Smooth muscle cell (in vitro differentiated cells): Measurements from ENCODE around the gene ZNF804A. TPM values are rescaled to one million over a fixed set of nuclear protein-coding genes. Genes with fewer than 3 reads are reported as not detected.

Source experiments
- DNase-seq: peaks from one replicate; lab custom pipeline; 2025; ENCODE audit not compliant: unreplicated experiment; lab: John Stamatoyannopoulos, UW
- H2AFZ ChIP-seq: fragments of 200-600 bp; sonication (generic); 2 replicates; pipeline ENCODE4 v1.6.0; 2016; ENCODE audit warnings: antibody characterized with exemption, low read depth, mild to moderate bottlenecking
- H3F3A ChIP-seq: fragments of 200-600 bp; sonication (generic); 2 replicates; pipeline ENCODE4 v1.6.0; 2017; ENCODE audit warnings: antibody characterized with exemption, low read depth
- H3K27ac ChIP-seq: fragments of 200-600 bp; sonication (generic); 2 replicates; pipeline ENCODE4 v1.5.1; 2016; ENCODE audit warnings: low read depth, mild to moderate bottlenecking
- H3K27me3 ChIP-seq: fragments of 200-600 bp; sonication (generic); 2 replicates; pipeline ENCODE4 v1.6.1; 2016; ENCODE audit warnings: low read depth, mild to moderate bottlenecking
- H3K36me3 ChIP-seq: fragments of 200-600 bp; sonication (generic); 2 replicates; pipeline ENCODE4 v1.5.1; 2016; ENCODE audit warnings: low read depth
- H3K4me1 ChIP-seq: fragments of 200-600 bp; sonication (generic); 2 replicates; pipeline ENCODE4 v1.5.1; 2016; ENCODE audit warnings: low read depth
- H3K4me2 ChIP-seq: fragments of 200-600 bp; sonication (generic); 2 replicates; pipeline ENCODE4 v1.6.0; 2016; ENCODE audit warnings: mild to moderate bottlenecking
- H3K4me3 ChIP-seq: fragments of 200-600 bp; sonication (generic); 2 replicates; pipeline ENCODE4 v1.5.1; 2016; ENCODE audit warnings: mild to moderate bottlenecking
- H3K79me2 ChIP-seq: fragments of 200-600 bp; sonication (generic); 2 replicates; pipeline ENCODE4 v1.6.0; 2016; ENCODE audit warnings: low read depth, mild to moderate bottlenecking
- H3K9ac ChIP-seq: fragments of 200-600 bp; sonication (generic); 2 replicates; pipeline ENCODE4 v1.6.0; 2016; ENCODE audit warnings: low read depth
- H3K9me3 ChIP-seq: fragments of 200-600 bp; sonication (generic); replicated peaks from 2 replicates; pipeline ENCODE4 v1.5.1; 2016; ENCODE audit warnings: low read depth
- H4K20me1 ChIP-seq: fragments of 200-600 bp; sonication (generic); 2 replicates; pipeline ENCODE4 v1.6.0; 2016; ENCODE audit warnings: low read depth
- WGBS: methylation state at CpG from one replicate; pipeline ENCODE4 v1.1.7; 2016; ENCODE audit warnings: low lambda C conversion rate; 5-methylcytosine and 5-hydroxymethylcytosine counted together
- polyA plus RNA-seq: library from polyadenylated mRNA; unstranded; fragments of >200 nt; fragmentation: Nextera tagmentation; extraction: Ambion mirVana; gene quantifications from 2 replicates; pipeline ENCODE4 v1.2.1, GENCODE V29; 2016
- total RNA-seq: library from RNA; depleted of rRNA; stranded (reverse); fragments of >200 nt; gene quantifications from 2 replicates; pipeline ENCODE4 v1.2.3, GENCODE V29; 2014
- TF ChIP-seq, protein P1 (sequence below): fragments of 200-600 bp; sonication (generic); IDR thresholded peaks from 2 replicates; pipeline ENCODE4 v1.5.1; 2017; ENCODE audit warnings: borderline replicate concordance, mild to moderate bottlenecking, antibody characterized with exemption; ENCODE audit not compliant: insufficient read depth, poor library complexity, severe bottlenecking

ZNF804A gene
- total and polyA plus RNA-seq, 2 experiments from 2014 or later, result 1.0 to 1.3 TPM

DNA sequence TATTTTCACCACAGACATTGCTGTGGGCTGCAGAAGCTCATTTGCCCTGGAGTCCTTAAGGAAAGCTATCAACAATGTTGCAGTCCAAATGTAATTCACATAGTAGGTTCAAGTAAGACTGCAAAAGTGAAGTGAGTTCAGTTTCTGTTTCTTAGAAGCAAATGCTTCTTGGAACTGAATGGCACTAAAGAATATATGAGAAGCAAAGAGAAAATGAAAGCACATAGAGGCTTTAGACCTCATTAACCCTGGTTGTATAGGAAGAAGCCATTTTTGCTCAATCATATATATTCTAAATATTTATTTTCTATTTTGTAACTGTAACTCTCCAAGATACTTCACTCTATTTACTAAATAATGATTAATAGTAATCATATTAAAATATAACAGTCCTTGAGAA lies 292.0 kb downstream of the ZNF804A start:
- Histone ChIP-seq H3K4me1 (no peaks in the 10 kb centered on the region), H3K36me3 (no peaks in the 10 kb centered on the region), H3F3A (no peaks in the 10 kb centered on the region), H3K27ac (no peak overlapping the region), H3K9me3 (no peaks in the 10 kb centered on the region), H3K4me3 (no peak overlapping the region), H4K20me1 (no peaks in the 10 kb centered on the region), H2AFZ (no peak overlapping the region), H3K9ac (no peak overlapping the region), H3K4me2 (no peak overlapping the region), H3K27me3 (no peaks in the 10 kb centered on the region), H3K79me2 (no peaks in the 10 kb centered on the region)
- DNase-seq, result no peak
- TF ChIP-seq, protein P1, sequence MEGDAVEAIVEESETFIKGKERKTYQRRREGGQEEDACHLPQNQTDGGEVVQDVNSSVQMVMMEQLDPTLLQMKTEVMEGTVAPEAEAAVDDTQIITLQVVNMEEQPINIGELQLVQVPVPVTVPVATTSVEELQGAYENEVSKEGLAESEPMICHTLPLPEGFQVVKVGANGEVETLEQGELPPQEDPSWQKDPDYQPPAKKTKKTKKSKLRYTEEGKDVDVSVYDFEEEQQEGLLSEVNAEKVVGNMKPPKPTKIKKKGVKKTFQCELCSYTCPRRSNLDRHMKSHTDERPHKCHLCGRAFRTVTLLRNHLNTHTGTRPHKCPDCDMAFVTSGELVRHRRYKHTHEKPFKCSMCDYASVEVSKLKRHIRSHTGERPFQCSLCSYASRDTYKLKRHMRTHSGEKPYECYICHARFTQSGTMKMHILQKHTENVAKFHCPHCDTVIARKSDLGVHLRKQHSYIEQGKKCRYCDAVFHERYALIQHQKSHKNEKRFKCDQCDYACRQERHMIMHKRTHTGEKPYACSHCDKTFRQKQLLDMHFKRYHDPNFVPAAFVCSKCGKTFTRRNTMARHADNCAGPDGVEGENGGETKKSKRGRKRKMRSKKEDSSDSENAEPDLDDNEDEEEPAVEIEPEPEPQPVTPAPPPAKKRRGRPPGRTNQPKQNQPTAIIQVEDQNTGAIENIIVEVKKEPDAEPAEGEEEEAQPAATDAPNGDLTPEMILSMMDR, result no peak

DNA sequence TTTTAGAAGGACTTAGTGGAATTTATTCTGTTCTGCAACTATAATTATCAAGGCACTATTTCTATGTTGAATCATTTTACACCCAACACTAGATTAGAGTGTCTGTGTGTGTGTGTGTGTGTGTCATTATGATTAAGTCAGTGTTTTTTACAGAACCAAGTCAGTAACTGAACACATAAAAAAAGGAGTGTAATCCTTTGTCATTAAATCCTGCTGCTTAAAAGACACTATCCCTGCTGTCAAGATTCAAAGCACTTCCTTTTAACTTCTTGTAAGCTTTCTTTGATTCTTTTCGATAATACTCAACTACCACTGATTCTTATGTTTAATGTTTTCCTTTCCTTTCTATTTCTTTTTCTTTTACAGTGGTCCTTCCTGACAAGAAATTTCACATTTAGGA lies 306.7 kb downstream of the ZNF804A start:
- H3K79me2 ChIP-seq, result no peaks in the 10 kb centered on the region
- H3K36me3 ChIP-seq, result no peaks in the 10 kb centered on the region
- no peaks in the 10 kb centered on the region for H3K4me1 ChIP-seq
- no peak for DNase-seq
- TF ChIP-seq, protein P1, result no peak
- no peak overlapping the region for H3K4me3 ChIP-seq
- H3K4me2 ChIP-seq, result no peak overlapping the region
- no peak overlapping the region for H3K27ac ChIP-seq
- no peak overlapping the region for H3K9ac ChIP-seq
- WGBS, result 49% methylated on average over 1 of the region's 1 CpG
- H4K20me1 ChIP-seq, result no peaks in the 10 kb centered on the region
- H3F3A ChIP-seq, result no peaks in the 10 kb centered on the region
- no peaks in the 10 kb centered on the region for H3K9me3 ChIP-seq
- H3K27me3 ChIP-seq, result no peaks in the 10 kb centered on the region
- H2AFZ ChIP-seq, result no peak overlapping the region

DNA sequence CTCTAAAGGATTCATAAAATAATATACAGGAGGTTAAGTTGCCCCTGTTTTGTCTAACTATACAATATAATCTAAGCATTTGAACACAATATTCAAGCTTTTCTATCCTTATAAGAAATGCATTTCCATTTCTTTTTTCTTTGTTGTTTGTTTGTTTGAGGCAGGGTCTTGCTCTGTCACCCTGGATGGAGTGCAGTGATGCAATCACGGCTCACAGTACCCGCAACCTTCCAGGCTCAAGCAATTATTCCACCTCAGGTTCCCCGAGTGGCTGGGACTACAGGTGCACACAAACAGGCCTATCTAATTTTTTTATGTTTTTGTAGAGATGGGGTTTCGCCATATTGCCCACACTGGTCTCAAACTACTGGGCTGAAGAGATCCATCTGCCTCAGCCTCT lies 307.8 kb downstream of the ZNF804A start:
- Histone ChIP-seq H3K4me3 (no peak overlapping the region), H3K9me3 (no peaks in the 10 kb centered on the region), H3K9ac (no peak overlapping the region), H2AFZ (no peak overlapping the region), H3K4me2 (no peak overlapping the region), H3K27me3 (no peaks in the 10 kb centered on the region), H3F3A (no peaks in the 10 kb centered on the region), H3K36me3 (no peaks in the 10 kb centered on the region), H3K79me2 (no peaks in the 10 kb centered on the region), H3K4me1 (no peaks in the 10 kb centered on the region), H4K20me1 (no peaks in the 10 kb centered on the region), H3K27ac (no peak overlapping the region)
- TF ChIP-seq, protein P1, result no peak
- DNase-seq, result no peak
- 87% methylated on average over 4 of the region's 4 CpGs for WGBS

DNA sequence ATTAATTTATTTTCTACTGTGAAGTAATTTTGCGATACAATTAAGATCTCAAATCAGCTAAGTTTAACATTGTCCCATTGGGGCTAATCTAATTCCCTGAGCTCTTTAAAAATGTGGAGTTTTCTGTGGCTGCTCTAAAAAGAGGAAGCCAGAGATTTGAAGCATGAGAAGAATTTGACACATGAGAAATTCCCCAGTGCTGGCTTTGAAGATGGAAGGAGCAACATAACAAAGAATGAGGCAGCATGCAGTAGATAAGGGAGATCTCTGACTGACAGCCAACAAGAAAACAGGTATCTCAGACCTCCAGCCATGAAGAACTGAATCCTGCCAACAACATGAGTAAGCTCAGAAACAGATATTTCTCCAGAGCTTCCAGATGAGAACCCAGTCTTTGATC lies 308.4 kb downstream of the ZNF804A start:
- Histone ChIP-seq H3K27me3 (no peaks in the 10 kb centered on the region), H3F3A (no peaks in the 10 kb centered on the region), H4K20me1 (no peaks in the 10 kb centered on the region), H3K9ac (no peak overlapping the region), H3K4me2 (no peak overlapping the region), H3K4me1 (no peaks in the 10 kb centered on the region), H3K9me3 (no peaks in the 10 kb centered on the region), H3K36me3 (no peaks in the 10 kb centered on the region), H2AFZ (no peak overlapping the region), H3K27ac (no peak overlapping the region), H3K79me2 (no peaks in the 10 kb centered on the region), H3K4me3 (no peak overlapping the region)
- WGBS, result 93% methylated on average over 1 of the region's 1 CpG
- DNase-seq, result no peak
- TF ChIP-seq, protein P1, result no peak
